22Rv1 (cell line): Measurements from ENCODE around the gene KAT8.

Source experiments
- ZFX ChIP-seq: fragments of 450-650 bp; IDR thresholded peaks from 2 replicates; pipeline ENCODE4 v1.6.1; 2017; ENCODE audit warnings: antibody characterized with exemption, borderline replicate concordance
- TF ChIP-seq, protein P1 (sequence below): fragments of 450-650 bp; IDR thresholded peaks from 2 replicates; pipeline ENCODE4 v1.5.1; 2017; ENCODE audit warnings: mild to moderate bottlenecking

DNA sequence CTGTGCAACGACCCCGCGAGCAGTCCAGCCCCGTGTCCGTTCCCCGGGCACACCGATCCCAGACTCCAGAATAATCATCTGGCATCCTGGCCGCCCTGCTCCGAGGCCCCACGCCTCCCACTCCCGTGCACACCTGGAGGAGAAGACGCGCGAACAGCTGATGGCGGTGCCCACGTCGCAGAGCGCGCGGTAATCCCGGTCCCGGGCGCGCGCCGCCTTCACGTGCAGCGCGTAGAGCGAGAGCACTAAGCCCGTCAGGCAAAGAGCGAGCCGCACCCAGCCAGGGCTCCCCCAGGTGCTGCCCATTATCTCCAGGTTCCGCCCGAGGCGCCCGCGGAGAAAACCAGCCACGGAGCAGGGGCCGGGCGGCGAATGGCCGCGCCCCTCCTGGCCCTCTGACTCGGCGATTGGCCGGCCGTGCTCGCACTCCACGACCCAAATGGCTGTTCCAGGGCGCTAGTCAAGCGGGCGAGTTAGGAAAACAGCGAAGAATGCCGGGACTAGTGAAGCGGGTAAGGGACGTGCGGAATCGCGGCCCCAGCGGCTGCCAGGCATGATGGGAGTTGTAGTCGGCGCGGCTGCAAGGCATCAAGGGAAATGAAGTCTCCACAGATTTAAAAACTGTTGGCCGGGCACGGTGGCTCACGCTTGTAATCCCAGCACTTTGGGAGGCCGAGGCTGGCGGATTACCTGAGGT is 22.9 kb upstream of the KAT8 start, which contains the start of gene VKORC1:
- TF ChIP-seq, protein P1, sequence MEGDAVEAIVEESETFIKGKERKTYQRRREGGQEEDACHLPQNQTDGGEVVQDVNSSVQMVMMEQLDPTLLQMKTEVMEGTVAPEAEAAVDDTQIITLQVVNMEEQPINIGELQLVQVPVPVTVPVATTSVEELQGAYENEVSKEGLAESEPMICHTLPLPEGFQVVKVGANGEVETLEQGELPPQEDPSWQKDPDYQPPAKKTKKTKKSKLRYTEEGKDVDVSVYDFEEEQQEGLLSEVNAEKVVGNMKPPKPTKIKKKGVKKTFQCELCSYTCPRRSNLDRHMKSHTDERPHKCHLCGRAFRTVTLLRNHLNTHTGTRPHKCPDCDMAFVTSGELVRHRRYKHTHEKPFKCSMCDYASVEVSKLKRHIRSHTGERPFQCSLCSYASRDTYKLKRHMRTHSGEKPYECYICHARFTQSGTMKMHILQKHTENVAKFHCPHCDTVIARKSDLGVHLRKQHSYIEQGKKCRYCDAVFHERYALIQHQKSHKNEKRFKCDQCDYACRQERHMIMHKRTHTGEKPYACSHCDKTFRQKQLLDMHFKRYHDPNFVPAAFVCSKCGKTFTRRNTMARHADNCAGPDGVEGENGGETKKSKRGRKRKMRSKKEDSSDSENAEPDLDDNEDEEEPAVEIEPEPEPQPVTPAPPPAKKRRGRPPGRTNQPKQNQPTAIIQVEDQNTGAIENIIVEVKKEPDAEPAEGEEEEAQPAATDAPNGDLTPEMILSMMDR, result no peak
- no peak for TF ChIP-seq ZFX
